RWPE2 (cell line): ENCODE measurements around the gene AHCYL2.
"Not testable (repeated sequence)": the region's sequence is repeated elsewhere in the genome, so short reads cannot be mapped to it uniquely, and the experiment has no call there.

Source experiments
- ATAC-seq: fragments of 200-7000 bp; cut with Tn5 transposase; 3 replicates; pipeline ENCODE4 v1.9.1; 2021; ENCODE audit warnings: low read depth
- DNase-seq: peaks from one replicate; pipeline ENCODE4 v3.0.0-alpha.2; 2020; ENCODE audit warnings: low spot score
- H3K27ac ChIP-seq: fragments of 450-650 bp; 2 replicates; pipeline ENCODE4 v1.5.1; 2017; ENCODE audit warnings: mild to moderate bottlenecking; ENCODE audit not compliant: poor library complexity, severe bottlenecking
- H3K27me3 ChIP-seq: fragments of 250-450 bp; sonication (Bioruptor Pico); 2 replicates; pipeline ENCODE4 v1.5.1; 2021; ENCODE audit warnings: mild to moderate bottlenecking, moderate library complexity; ENCODE audit not compliant: insufficient read depth, poor library complexity, severe bottlenecking
- H3K36me3 ChIP-seq: fragments of 250-450 bp; sonication (Bioruptor Pico); 2 replicates; pipeline ENCODE4 v1.5.1; 2020; ENCODE audit warnings: low read depth, mild to moderate bottlenecking, moderate library complexity
- H3K4me1 ChIP-seq: fragments of 250-450 bp; sonication (Bioruptor Pico); 2 replicates; pipeline ENCODE4 v1.5.1; 2021; ENCODE audit warnings: mild to moderate bottlenecking, moderate library complexity; ENCODE audit not compliant: insufficient read depth, poor library complexity, severe bottlenecking
- H3K4me3 ChIP-seq: fragments of 250-450 bp; sonication (Bioruptor Pico); 2 replicates; pipeline ENCODE4 v1.5.1; 2021; ENCODE audit warnings: mild to moderate bottlenecking, moderate library complexity; ENCODE audit not compliant: severe bottlenecking
- H3K9me3 ChIP-seq: fragments of 250-450 bp; sonication (Bioruptor Pico); 2 replicates; pipeline ENCODE4 v1.5.1; 2021; ENCODE audit warnings: mild to moderate bottlenecking, moderate library complexity; ENCODE audit not compliant: severe bottlenecking
- CTCF ChIP-seq: fragments of 450-650 bp; IDR thresholded peaks from one replicate; pipeline ENCODE4 v1.5.1; 2017; ENCODE audit warnings: mild to moderate bottlenecking, moderate library complexity; ENCODE audit not compliant: poor library complexity, severe bottlenecking

Gene AHCYL2

GRCh38 chr7:129362496-129362895 is 137.7 kb downstream of the AHCYL2 start:
- no peak for DNase-seq
- Histone ChIP-seq H3K36me3 (no peaks in the 10 kb centered on the region), H3K4me3 (no peak overlapping the region), H3K27me3 (no peaks in the 10 kb centered on the region), H3K4me1 (no peaks in the 10 kb centered on the region), H3K9me3 (no peaks in the 10 kb centered on the region), H3K27ac (no peak overlapping the region)
- ATAC-seq: no peak
- no peak for TF ChIP-seq CTCF

GRCh38 chr7:129367349-129367699 is 142.5 kb downstream of the AHCYL2 start:
- peaks cover 2% of the 10 kb centered on the region for H3K4me1 ChIP-seq
- DNase-seq: no peak
- H3K9me3 ChIP-seq: no peaks in the 10 kb centered on the region
- TF ChIP-seq CTCF: no peak
- no peaks in the 10 kb centered on the region for H3K36me3 ChIP-seq
- no peak overlapping the region for H3K27ac ChIP-seq
- H3K4me3 ChIP-seq: no peak overlapping the region
- ATAC-seq: 0 out of 3 replicates have a peak, but pooled peaks have one; percentile 17
- H3K27me3 ChIP-seq: no peaks in the 10 kb centered on the region

- Histone ChIP-seq H3K4me3 (no peak overlapping the region), H3K27me3 (no peaks in the 10 kb centered on the region), H3K4me1 (peaks cover 2% of the 10 kb centered on the region), H3K27ac (no peak overlapping the region), H3K9me3 (no peaks in the 10 kb centered on the region), H3K36me3 (no peaks in the 10 kb centered on the region)
- ATAC-seq (peak; percentile 83), DNase-seq (peak; percentile 60)
- peak; percentile 93 for TF ChIP-seq CTCF
These were observed 143.0 kb downstream of the AHCYL2 start for GRCh38 chr7:129367700-129368388.

GRCh38 chr7:129368389-129368986 is 143.7 kb downstream of the AHCYL2 start:
- Histone ChIP-seq H3K27ac (no peak overlapping the region), H3K4me3 (no peak overlapping the region), H3K36me3 (no peaks in the 10 kb centered on the region), H3K9me3 (no peaks in the 10 kb centered on the region), H3K4me1 (peaks cover 2% of the 10 kb centered on the region), H3K27me3 (no peaks in the 10 kb centered on the region)
- DNase-seq: no peak
- TF ChIP-seq CTCF: no peak
- ATAC-seq: no peak; the same call in 2 of the 3 replicates

- not testable (repeated sequence) for H3K9me3 ChIP-seq, H3K36me3 ChIP-seq, H3K27ac ChIP-seq, H3K27me3 ChIP-seq, ATAC-seq, H3K4me3 ChIP-seq, H3K4me1 ChIP-seq, DNase-seq
These were observed 144.6 kb downstream of the AHCYL2 start for GRCh38 chr7:129369447-129369846.
